CD4-positive, alpha-beta memory T cell (primary cell): ENCODE measurements around the gene IRGQ. TPM values are rescaled to one million over a fixed set of nuclear protein-coding genes. Genes with fewer than 3 reads are reported as not detected.

Experiments used
- CTCF ChIA-PET: fragments of 350-600 bp; sonication (Branson Sonifier 250); formaldehyde crosslinking; loops from one replicate; lab custom pipeline; 2021; ENCODE audit warnings: inconsistent platforms; ENCODE audit not compliant: partially characterized antibody; lab: Charles Lee
- POLR2A ChIA-PET: fragments of 350-600 bp; sonication (Branson Sonifier 250); formaldehyde crosslinking; loops from one replicate; lab custom pipeline; 2021; ENCODE audit not compliant: partially characterized antibody; lab: Charles Lee
- DNase-seq, 5 donors: peaks; one replicate each; pipeline versions ENCODE4 v3.0.0 to v3.0.0-alpha.2; 2020 to 2022; ENCODE audit warnings: mixed read lengths in 1 of 5
- H3K27ac ChIP-seq: one replicate; pipeline ENCODE4 v1.7.0; 2013; ENCODE audit warnings: low read depth, low read length
- H3K27me3 ChIP-seq: 2 replicates; pipeline ENCODE4 v1.7.0; 2013; ENCODE audit warnings: mild to moderate bottlenecking, low read length, moderate library complexity; ENCODE audit not compliant: insufficient read depth
- H3K36me3 ChIP-seq: 2 replicates; pipeline ENCODE4 v1.7.0; 2013; ENCODE audit warnings: mild to moderate bottlenecking, low read length, moderate library complexity; ENCODE audit not compliant: insufficient read depth
- H3K4me1 ChIP-seq: 2 replicates; pipeline ENCODE4 v1.7.0; 2013; ENCODE audit warnings: mild to moderate bottlenecking, low read length, moderate library complexity; ENCODE audit not compliant: insufficient read depth
- H3K4me3 ChIP-seq, 2 donors: one replicate each; pipeline ENCODE4 v1.7.0; 2013; ENCODE audit warnings: low read length in 2 of 2, mild to moderate bottlenecking in 1 of 2
- H3K9me3 ChIP-seq, 2 donors: one replicate each; pipeline ENCODE4 v1.7.0; 2013; ENCODE audit warnings: low read length in 2 of 2, control low read depth in 1 of 2; ENCODE audit not compliant: control insufficient read depth in 1 of 2
- H3K27ac Mint-ChIP-seq, 7 donors: one replicate each; pipeline ENCODE4 v1.8.0; 2020 to 2021; ENCODE audit warnings: mixed read lengths in 7 of 7, mild to moderate bottlenecking in 6 of 7, inconsistent platforms in 3 of 7, moderate library complexity in 3 of 7
- H3K27me3 Mint-ChIP-seq, 2 donors: one replicate each; pipeline ENCODE4 v1.8.0; 2020 to 2021; ENCODE audit warnings: mixed read lengths in 2 of 2
- H3K36me3 Mint-ChIP-seq, 2 donors: one replicate each; pipeline ENCODE4 v1.8.0; 2020 to 2021; ENCODE audit warnings: mixed read lengths in 2 of 2, inconsistent platforms in 1 of 2, mild to moderate bottlenecking in 1 of 2
- H3K4me1 Mint-ChIP-seq, 4 donors: one replicate each; pipeline ENCODE4 v1.8.0; 2020 to 2021; ENCODE audit warnings: mixed read lengths in 4 of 4, mild to moderate bottlenecking in 1 of 4
- H3K4me3 Mint-ChIP-seq, 8 donors: one replicate each; pipeline ENCODE4 v1.8.0; 2020 to 2021; ENCODE audit warnings: mixed read lengths in 8 of 8, mild to moderate bottlenecking in 7 of 8, moderate library complexity in 6 of 8, inconsistent platforms in 3 of 8
- H3K9me3 Mint-ChIP-seq, 8 donors: one replicate each; pipeline ENCODE4 v1.8.0; 2020 to 2021; ENCODE audit warnings: mixed read lengths in 8 of 8, mild to moderate bottlenecking in 5 of 8, inconsistent platforms in 3 of 8, moderate library complexity in 1 of 8
- intact Hi-C: fragments of 100-400 bp; cut with micrococcal nuclease; formaldehyde crosslinking; loops from one replicate; pipeline ENCODE4 v1.15.1; 2023
- polyA plus RNA-seq, 2 donors: library from polyadenylated mRNA; unstranded; fragments of 300-500 nt; fragmentation: Illumina TruSeq; gene quantifications; one replicate each; pipeline ENCODE4 v1.2.3, GENCODE V29; 2021
- total RNA-seq, 2 experiments: library from RNA; stranded (reverse); gene quantifications; one replicate each; pipeline ENCODE4 v1.2.3, GENCODE V29; 2021

IRGQ gene
- total and polyA plus RNA-seq, 4 experiments from 2014 or later = 0.37 to 17.9 (median 9.4) TPM

GRCh38 chr19:43575156-43575950 lies 20.6 kb downstream of the IRGQ start, which contains the start of the genes PINLYP and XRCC1:
PINLYP (plus strand) TSS chr19:43575801; CDS start chr19:43577192, 1,391 bp downstream.
XRCC1 (minus strand) TSS chr19:43575527; CDS start chr19:43575458, 69 bp downstream.
- Mint-ChIP-seq H3K36me3 (peaks cover 5 to 18% of the 10 kb centered on the region in 2 donors), H3K27me3 (peaks cover 0 to 2% of the 10 kb centered on the region in 2 donors), H3K4me1 (peaks cover 15 to 74% (median 38%) of the 10 kb centered on the region in 4 donors), H3K27ac (peak within 1 kb of the TSS; percentile 98 to 99 (median 99)), H3K9me3 (no peaks in the 10 kb centered on the region), H3K4me3 (peak within 1 kb of the TSS; percentile 93 to 99 (median 96))
- ChIA-PET POLR2A (interaction anchor here (0.7 to 4.1 kb wide), 11 partner anchors 10 to 179 kb away, joined by 3 to 49 read pairs (median 7); partner anchors contain the start of genes ETHE1, IRGQ, SMG9 and ZNF575), CTCF (interaction anchor here (0.7 to 3.3 kb wide), 9 partner anchors 10 to 143 kb away, joined by 3 to 48 read pairs (median 5); partner anchors contain the start of genes IRGQ, ZNF575 and ZNF576)
- peak within 1 kb of the TSS; percentile 99 for H3K27ac ChIP-seq
- H3K9me3 ChIP-seq = no peaks in the 10 kb centered on the region
- peak within 1 kb of the TSS; percentile 79 to 100 for H3K4me3 ChIP-seq
- no peaks in the 10 kb centered on the region for H3K36me3 ChIP-seq
- H3K27me3 ChIP-seq = no peaks in the 10 kb centered on the region
- peak; percentile 95 to 99 (median 98) for DNase-seq
- H3K4me1 ChIP-seq = peaks cover 23% of the 10 kb centered on the region
- intact Hi-C loops = loop anchor here (1.0 to 5.0 kb wide), 5 partner anchors 13 to 71 kb away; partner anchors contain the start of genes IRGQ, PHLDB3, ZNF428 and ZNF575

- CTCF ChIA-PET = interaction anchor here (0.7 to 3.3 kb wide), 12 partner anchors 10 to 142 kb away, joined by 3 to 48 read pairs (median 5); partner anchors contain the start of genes IRGQ, ZNF575 and ZNF576
- H3K36me3 ChIP-seq = no peaks in the 10 kb centered on the region
- peak overlapping the region; percentile 93 to 99 (median 96) for H3K4me3 Mint-ChIP-seq
- peaks cover 19 to 74% (median 40%) of the 10 kb centered on the region in 4 donors for H3K4me1 Mint-ChIP-seq
- H3K27ac Mint-ChIP-seq = peak overlapping the region; percentile 98 to 99 (median 99)
- H3K9me3 ChIP-seq = no peaks in the 10 kb centered on the region
- peaks cover 23% of the 10 kb centered on the region for H3K4me1 ChIP-seq
- intact Hi-C loops = loop anchor here (1.0 to 5.0 kb wide), 5 partner anchors 12 to 70 kb away; partner anchors contain the start of genes IRGQ, PHLDB3, ZNF428 and ZNF575
- peak in 1 of 5 donors; percentile 6 for DNase-seq
- peak overlapping the region; percentile 79 to 100 for H3K4me3 ChIP-seq
- H3K9me3 Mint-ChIP-seq = no peaks in the 10 kb centered on the region
- H3K27me3 ChIP-seq = no peaks in the 10 kb centered on the region
- peaks cover 0 to 2% of the 10 kb centered on the region in 2 donors for H3K27me3 Mint-ChIP-seq
- peaks cover 10 to 22% of the 10 kb centered on the region in 2 donors for H3K36me3 Mint-ChIP-seq
- POLR2A ChIA-PET = interaction anchor here (0.7 to 4.1 kb wide), 11 partner anchors 10 to 180 kb away, joined by 3 to 49 read pairs (median 7); partner anchors contain the start of genes ETHE1, IRGQ, SMG9 and ZNF575
- H3K27ac ChIP-seq = peak overlapping the region; percentile 99
Measured at GRCh38 chr19:43574424-43575155, 21.3 kb downstream of the IRGQ start.

GRCh38 chr19:43572171-43572588 lies 23.8 kb downstream of the IRGQ start:
- DNase-seq = no peak
- Histone ChIP-seq H3K27ac (no peak overlapping the region), H3K4me1 (peaks cover 23% of the 10 kb centered on the region), H3K9me3 (no peaks in the 10 kb centered on the region), H3K27me3 (no peaks in the 10 kb centered on the region), H3K4me3 (no peak overlapping the region), H3K36me3 (no peaks in the 10 kb centered on the region)
- Mint-ChIP-seq H3K4me1 (peaks cover 19 to 64% (median 38%) of the 10 kb centered on the region in 4 donors), H3K4me3 (peak overlapping the region in 1 of 8 donors; percentile 3), H3K9me3 (no peaks in the 10 kb centered on the region), H3K27me3 (no peaks in the 10 kb centered on the region), H3K36me3 (peaks cover 10 to 22% of the 10 kb centered on the region in 2 donors), H3K27ac (peak overlapping the region; percentile 3 to 86 (median 66))
- CTCF ChIA-PET = interaction anchor here (1.2 to 3.9 kb wide), 2 partner anchors 17 to 36 kb away, joined by 6 to 24 read pairs; no protein-coding TSS in a partner anchor
- POLR2A ChIA-PET = no interaction called here
- intact Hi-C loops = no loop called here

GRCh38 chr19:43570174-43570791 lies 25.7 kb downstream of the IRGQ start:
- no peak for DNase-seq
- peaks cover 10 to 21% of the 10 kb centered on the region in 2 donors for H3K36me3 Mint-ChIP-seq
- H3K4me1 Mint-ChIP-seq = peaks cover 21 to 56% (median 38%) of the 10 kb centered on the region in 4 donors
- ChIA-PET POLR2A (interaction anchor here (1.9 kb wide), 1 partner anchor 25 kb away, joined by 5 read pairs; the partner anchor contains the start of gene IRGQ), CTCF (interaction anchor here (2.8 to 3.9 kb wide), 2 partner anchors 15 to 25 kb away, joined by 16 to 24 read pairs; partner anchors contain the start of genes IRGQ and ZNF576)
- H3K27me3 Mint-ChIP-seq = no peaks in the 10 kb centered on the region
- no peak overlapping the region for H3K4me3 Mint-ChIP-seq
- H3K9me3 ChIP-seq = no peaks in the 10 kb centered on the region
- no peak overlapping the region for H3K4me3 ChIP-seq
- no peaks in the 10 kb centered on the region for H3K27me3 ChIP-seq
- H3K36me3 ChIP-seq = no peaks in the 10 kb centered on the region
- peak overlapping the region in 6 of 7 donors; percentile 6 to 83 (median 53) for H3K27ac Mint-ChIP-seq
- no peak overlapping the region for H3K27ac ChIP-seq
- H3K9me3 Mint-ChIP-seq = peaks cover 0 to 2% (median 0%) of the 10 kb centered on the region in 8 donors
- intact Hi-C loops = no loop called here
- H3K4me1 ChIP-seq = peaks cover 16% of the 10 kb centered on the region

- no peaks in the 10 kb centered on the region for H3K9me3 ChIP-seq
- ChIA-PET POLR2A (interaction anchor here (1.9 kb wide), 1 partner anchor 25 kb away, joined by 5 read pairs; the partner anchor contains the start of gene IRGQ), CTCF (interaction anchor here (2.8 to 3.9 kb wide), 2 partner anchors 14 to 25 kb away, joined by 16 to 24 read pairs; partner anchors contain the start of genes IRGQ and ZNF576)
- H3K9me3 Mint-ChIP-seq = peaks cover 0 to 2% (median 0%) of the 10 kb centered on the region in 8 donors
- DNase-seq = no peak
- peak overlapping the region in 2 of 8 donors; percentile 24 to 54 for H3K4me3 Mint-ChIP-seq
- H3K27ac Mint-ChIP-seq = peak overlapping the region in 6 of 7 donors; percentile 6 to 79 (median 42)
- no peaks in the 10 kb centered on the region for H3K27me3 ChIP-seq
- intact Hi-C loops = loop anchor here (10.0 kb wide), 1 partner anchor 215 kb away; the partner anchor contains the start of gene KCNN4
- no peaks in the 10 kb centered on the region for H3K27me3 Mint-ChIP-seq
- H3K4me3 ChIP-seq = no peak overlapping the region
- H3K36me3 ChIP-seq = no peaks in the 10 kb centered on the region
- H3K36me3 Mint-ChIP-seq = peaks cover 10 to 16% of the 10 kb centered on the region in 2 donors
- peaks cover 16% of the 10 kb centered on the region for H3K4me1 ChIP-seq
- H3K4me1 Mint-ChIP-seq = peaks cover 20 to 56% (median 34%) of the 10 kb centered on the region in 4 donors
- H3K27ac ChIP-seq = no peak overlapping the region
Measured at GRCh38 chr19:43569657-43570056, 26.3 kb downstream of the IRGQ start.

- no peak overlapping the region for H3K27ac ChIP-seq
- no peaks in the 10 kb centered on the region for H3K27me3 Mint-ChIP-seq
- H3K9me3 Mint-ChIP-seq = peaks cover 0 to 2% (median 0%) of the 10 kb centered on the region in 8 donors
- H3K4me1 ChIP-seq = peaks cover 45% of the 10 kb centered on the region
- H3K4me1 Mint-ChIP-seq = peaks cover 37 to 64% (median 44%) of the 10 kb centered on the region in 4 donors
- no peak overlapping the region for H3K4me3 ChIP-seq
- ChIA-PET CTCF (interaction anchor here (1.1 to 7.0 kb wide), 4 partner anchors 10 to 32 kb away, joined by 3 to 59 read pairs (median 12); partner anchors contain the start of genes IRGQ, XRCC1, ZNF575 and ZNF576), POLR2A (interaction anchor here (0.6 to 6.1 kb wide), 5 partner anchors 9 to 41 kb away, joined by 3 to 41 read pairs (median 3); partner anchors contain the start of genes IRGQ, XRCC1 and ZNF576)
- H3K9me3 ChIP-seq = no peaks in the 10 kb centered on the region
- no peak overlapping the region for H3K4me3 Mint-ChIP-seq
- no peak for DNase-seq
- no peaks in the 10 kb centered on the region for H3K27me3 ChIP-seq
- peaks cover 11 to 17% of the 10 kb centered on the region in 2 donors for H3K36me3 Mint-ChIP-seq
- H3K36me3 ChIP-seq = no peaks in the 10 kb centered on the region
- peak overlapping the region; percentile 29 to 92 (median 80) for H3K27ac Mint-ChIP-seq
- intact Hi-C loops = loop anchor here (10.0 kb wide), 1 partner anchor 220 kb away; the partner anchor contains the start of gene KCNN4
Measured at GRCh38 chr19:43564800-43565199, 31.1 kb downstream of the IRGQ start.
